HEK293 (cell line): Measurements from ENCODE around the gene TRIM28.

Source experiments
- BCL11A ChIP-seq: fragments of 450-650 bp; formaldehyde crosslinking; IDR thresholded peaks from 2 replicates; pipeline ENCODE4 v1.5.1; 2016; ENCODE audit warnings: low read depth, missing biosample characterization, missing genetic modification characterization
- BCL11B ChIP-seq: fragments of 450-650 bp; formaldehyde crosslinking; IDR thresholded peaks from 2 replicates; pipeline ENCODE4 v1.5.1; 2016; ENCODE audit warnings: low read depth, missing biosample characterization, missing genetic modification characterization
- GLIS2 ChIP-seq: fragments of 450-650 bp; formaldehyde crosslinking; IDR thresholded peaks from 2 replicates; pipeline ENCODE4 v1.5.1; 2016; ENCODE audit warnings: missing biosample characterization, missing genetic modification characterization
- PRDM1 ChIP-seq: fragments of 450-650 bp; formaldehyde crosslinking; IDR thresholded peaks from 2 replicates; pipeline ENCODE4; 2016; ENCODE audit warnings: missing biosample characterization, missing genetic modification characterization
- SCRT2 ChIP-seq: fragments of 450-650 bp; formaldehyde crosslinking; IDR thresholded peaks from 2 replicates; pipeline ENCODE4 v1.5.1; 2016; ENCODE audit warnings: missing biosample characterization, missing genetic modification characterization
- SP2 ChIP-seq: fragments of 450-650 bp; formaldehyde crosslinking; IDR thresholded peaks from 2 replicates; pipeline ENCODE4 v1.5.1; 2016; ENCODE audit warnings: missing biosample characterization, missing genetic modification characterization
- TCF7L2 ChIP-seq: IDR thresholded peaks from 2 replicates; pipeline ENCODE4 v1.6.1; 2011; ENCODE audit warnings: low read depth, mild to moderate bottlenecking, inconsistent platforms, low read length, moderate library complexity, borderline replicate concordance
- ZBTB17 ChIP-seq: fragments of 450-650 bp; formaldehyde crosslinking; IDR thresholded peaks from 2 replicates; pipeline ENCODE4 v1.5.1; 2016; ENCODE audit warnings: missing biosample characterization, missing genetic modification characterization
- ZEB2 ChIP-seq: fragments of 450-650 bp; formaldehyde crosslinking; IDR thresholded peaks from 2 replicates; pipeline ENCODE4 v1.5.1; 2016; ENCODE audit warnings: missing biosample characterization, missing genetic modification characterization
- ZIC2 ChIP-seq: fragments of 450-650 bp; formaldehyde crosslinking; IDR thresholded peaks from 2 replicates; pipeline ENCODE4 v1.5.1; 2016; ENCODE audit warnings: missing biosample characterization, missing genetic modification characterization
- ZNF138 ChIP-seq: fragments of 450-650 bp; formaldehyde crosslinking; IDR thresholded peaks from 2 replicates; pipeline ENCODE4 v1.5.1; 2016; ENCODE audit warnings: missing biosample characterization, missing genetic modification characterization, borderline replicate concordance
- ZNF19 ChIP-seq: fragments of 450-650 bp; formaldehyde crosslinking; IDR thresholded peaks from 2 replicates; pipeline ENCODE4; 2016; ENCODE audit warnings: missing biosample characterization, missing genetic modification characterization, low read depth
- ZNF214 ChIP-seq: fragments of 450-650 bp; formaldehyde crosslinking; IDR thresholded peaks from 2 replicates; pipeline ENCODE4 v1.5.1; 2017; ENCODE audit warnings: missing biosample characterization, mild to moderate bottlenecking, missing genetic modification characterization, borderline replicate concordance
- ZNF239 ChIP-seq: fragments of 450-650 bp; formaldehyde crosslinking; IDR thresholded peaks from 2 replicates; pipeline ENCODE4 v1.5.1; 2016; ENCODE audit warnings: missing biosample characterization, missing genetic modification characterization
- ZNF266 ChIP-seq: fragments of 450-650 bp; formaldehyde crosslinking; IDR thresholded peaks from 2 replicates; pipeline ENCODE4 v1.5.1; 2016; ENCODE audit warnings: missing biosample characterization, missing genetic modification characterization, low read depth
- ZNF324 ChIP-seq: fragments of 450-650 bp; formaldehyde crosslinking; IDR thresholded peaks from 2 replicates; pipeline ENCODE4 v1.5.1; 2016; ENCODE audit warnings: missing biosample characterization, missing genetic modification characterization
- ZNF341 ChIP-seq: fragments of 450-650 bp; formaldehyde crosslinking; IDR thresholded peaks from 2 replicates; pipeline ENCODE4; 2016; ENCODE audit warnings: low read depth, missing biosample characterization, missing genetic modification characterization
- ZNF394 ChIP-seq: fragments of 450-650 bp; formaldehyde crosslinking; IDR thresholded peaks from 2 replicates; pipeline ENCODE4 v1.5.1; 2016; ENCODE audit warnings: missing biosample characterization, missing genetic modification characterization, mild to moderate bottlenecking, moderate library complexity, borderline replicate concordance
- ZNF423 ChIP-seq: fragments of 450-650 bp; formaldehyde crosslinking; IDR thresholded peaks from 2 replicates; pipeline ENCODE4 v1.5.1; 2016; ENCODE audit warnings: missing biosample characterization, missing genetic modification characterization
- ZNF48 ChIP-seq: fragments of 450-650 bp; formaldehyde crosslinking; IDR thresholded peaks from 2 replicates; pipeline ENCODE4 v1.5.1; 2016; ENCODE audit warnings: missing biosample characterization, missing genetic modification characterization
- ZNF558 ChIP-seq: fragments of 450-650 bp; formaldehyde crosslinking; IDR thresholded peaks from 2 replicates; pipeline ENCODE4 v1.5.1; 2016; ENCODE audit warnings: missing biosample characterization, missing genetic modification characterization
- ZNF561 ChIP-seq: fragments of 450-650 bp; IDR thresholded peaks from 2 replicates; pipeline ENCODE4 v1.5.1; 2018; ENCODE audit warnings: missing biosample characterization, missing genetic modification characterization, borderline replicate concordance
- ZNF623 ChIP-seq: fragments of 450-650 bp; formaldehyde crosslinking; IDR thresholded peaks from 2 replicates; pipeline ENCODE4 v1.5.1; 2016; ENCODE audit warnings: missing biosample characterization, missing genetic modification characterization
- ZNF658 ChIP-seq: fragments of 450-650 bp; formaldehyde crosslinking; IDR thresholded peaks from 2 replicates; pipeline ENCODE4; 2016; ENCODE audit warnings: missing biosample characterization, missing genetic modification characterization
- ZNF660 ChIP-seq: fragments of 450-650 bp; IDR thresholded peaks from 2 replicates; pipeline ENCODE4 v1.5.1; 2018; ENCODE audit warnings: missing biosample characterization, mild to moderate bottlenecking, missing genetic modification characterization
- ZNF664 ChIP-seq: fragments of 450-650 bp; formaldehyde crosslinking; IDR thresholded peaks from 2 replicates; pipeline ENCODE4 v1.5.1; 2016; ENCODE audit warnings: missing biosample characterization, missing genetic modification characterization
- ZNF76 ChIP-seq: fragments of 450-650 bp; formaldehyde crosslinking; IDR thresholded peaks from 2 replicates; pipeline ENCODE4; 2016; ENCODE audit warnings: low read depth, missing biosample characterization, missing genetic modification characterization, borderline replicate concordance
- ZNF843 ChIP-seq: fragments of 450-650 bp; formaldehyde crosslinking; IDR thresholded peaks from 2 replicates; pipeline ENCODE4 v1.5.1; 2016; ENCODE audit warnings: missing biosample characterization, missing genetic modification characterization
- ZSCAN23 ChIP-seq: fragments of 450-650 bp; formaldehyde crosslinking; IDR thresholded peaks from 2 replicates; pipeline ENCODE4 v1.5.1; 2016; ENCODE audit warnings: missing biosample characterization, missing genetic modification characterization
- ZXDB ChIP-seq: fragments of 450-650 bp; formaldehyde crosslinking; IDR thresholded peaks from 2 replicates; pipeline ENCODE4 v1.5.1; 2016; ENCODE audit warnings: missing biosample characterization, missing genetic modification characterization
- TF ChIP-seq, protein P1 (sequence below): fragments of 450-650 bp; formaldehyde crosslinking; IDR thresholded peaks from 2 replicates; pipeline ENCODE4 v1.5.1; 2016; ENCODE audit warnings: missing biosample characterization, missing genetic modification characterization
- TF ChIP-seq, protein P2 (sequence below): fragments of 450-650 bp; formaldehyde crosslinking; IDR thresholded peaks from 2 replicates; pipeline ENCODE4 v1.5.1; 2017; ENCODE audit warnings: missing biosample characterization, missing genetic modification characterization
- TF ChIP-seq, protein P3 (sequence below): fragments of 450-650 bp; formaldehyde crosslinking; IDR thresholded peaks from 2 replicates; pipeline ENCODE4 v1.5.1; 2016; ENCODE audit warnings: missing biosample characterization, missing genetic modification characterization

The TRIM28 gene

DNA sequence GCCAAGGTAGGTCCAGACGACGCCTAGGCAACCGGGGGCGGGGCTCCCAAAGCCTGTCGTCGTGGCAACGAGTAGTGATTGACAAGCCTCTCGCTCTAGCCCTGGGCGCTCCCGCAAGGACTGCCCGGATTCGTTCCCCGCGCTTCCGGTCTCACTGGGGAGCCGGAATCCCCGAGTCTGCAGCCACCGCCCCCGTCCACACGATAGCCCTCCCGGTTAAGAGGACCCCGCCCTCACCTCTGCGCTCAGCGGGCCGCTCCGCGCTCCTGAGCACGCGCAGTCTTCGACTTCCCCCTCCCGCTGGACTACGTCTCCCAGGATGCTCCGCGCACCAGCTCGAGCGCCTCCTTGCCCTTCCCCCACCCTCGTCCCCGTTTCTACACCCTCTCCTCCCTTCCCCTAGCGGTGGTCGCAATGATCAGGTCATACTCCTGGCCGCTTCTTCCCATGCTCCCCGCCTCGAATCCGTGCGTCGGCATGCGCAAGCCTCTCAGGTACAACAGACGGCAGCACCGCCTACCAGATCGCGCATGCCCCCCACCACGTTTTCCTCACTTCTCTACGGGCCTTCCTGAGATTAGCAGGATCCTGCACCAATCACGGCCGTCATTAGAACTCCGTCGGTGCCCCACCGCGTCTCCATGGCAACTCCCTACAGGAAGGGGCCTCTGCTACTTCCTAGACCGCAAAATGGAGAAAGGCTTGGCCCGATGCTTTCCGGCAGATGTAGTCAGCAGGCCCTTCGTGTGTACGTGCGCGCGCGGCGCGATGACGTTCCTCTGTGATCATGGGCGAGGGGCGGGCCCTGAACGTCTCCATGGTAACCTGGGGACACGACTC lies 29.2 kb downstream of the TRIM28 start, which contains the start of gene MZF1 (continued):
- no peak for TF ChIP-seq SCRT2 (tag by site-specific recombination)
- TF ChIP-seq ZNF561, result no peak
- no peak for TF ChIP-seq ZNF558 (tag by site-specific recombination)
- TF ChIP-seq ZNF266 (tag by site-specific recombination), result no peak
- peak; percentile 99 for TF ChIP-seq ZBTB17 (tag by site-specific recombination)
- no peak for TF ChIP-seq BCL11B (tag by site-specific recombination)
- TF ChIP-seq TCF7L2, result no peak
- TF ChIP-seq ZNF658 (tag by site-specific recombination), result no peak
- peak; percentile 95 for TF ChIP-seq ZNF324
- TF ChIP-seq ZNF423, result no peak
- TF ChIP-seq ZSCAN23 (tag by site-specific recombination), result 0 out of 2 replicates have a peak, but pooled peaks have one; percentile 25
- TF ChIP-seq, protein P1, sequence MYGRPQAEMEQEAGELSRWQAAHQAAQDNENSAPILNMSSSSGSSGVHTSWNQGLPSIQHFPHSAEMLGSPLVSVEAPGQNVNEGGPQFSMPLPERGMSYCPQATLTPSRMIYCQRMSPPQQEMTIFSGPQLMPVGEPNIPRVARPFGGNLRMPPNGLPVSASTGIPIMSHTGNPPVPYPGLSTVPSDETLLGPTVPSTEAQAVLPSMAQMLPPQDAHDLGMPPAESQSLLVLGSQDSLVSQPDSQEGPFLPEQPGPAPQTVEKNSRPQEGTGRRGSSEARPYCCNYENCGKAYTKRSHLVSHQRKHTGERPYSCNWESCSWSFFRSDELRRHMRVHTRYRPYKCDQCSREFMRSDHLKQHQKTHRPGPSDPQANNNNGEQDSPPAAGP (tag by site-specific recombination), result peak; percentile 86; the same call in 1 of the 2 replicates
- no peak for TF ChIP-seq ZNF19 (tag by site-specific recombination)
- TF ChIP-seq PRDM1 (tag by site-specific recombination), result 0 out of 2 replicates have a peak, but pooled peaks have one; percentile 11
- 0 out of 2 replicates have a peak, but pooled peaks have one; percentile 77 for TF ChIP-seq ZNF239
- TF ChIP-seq, protein P2, sequence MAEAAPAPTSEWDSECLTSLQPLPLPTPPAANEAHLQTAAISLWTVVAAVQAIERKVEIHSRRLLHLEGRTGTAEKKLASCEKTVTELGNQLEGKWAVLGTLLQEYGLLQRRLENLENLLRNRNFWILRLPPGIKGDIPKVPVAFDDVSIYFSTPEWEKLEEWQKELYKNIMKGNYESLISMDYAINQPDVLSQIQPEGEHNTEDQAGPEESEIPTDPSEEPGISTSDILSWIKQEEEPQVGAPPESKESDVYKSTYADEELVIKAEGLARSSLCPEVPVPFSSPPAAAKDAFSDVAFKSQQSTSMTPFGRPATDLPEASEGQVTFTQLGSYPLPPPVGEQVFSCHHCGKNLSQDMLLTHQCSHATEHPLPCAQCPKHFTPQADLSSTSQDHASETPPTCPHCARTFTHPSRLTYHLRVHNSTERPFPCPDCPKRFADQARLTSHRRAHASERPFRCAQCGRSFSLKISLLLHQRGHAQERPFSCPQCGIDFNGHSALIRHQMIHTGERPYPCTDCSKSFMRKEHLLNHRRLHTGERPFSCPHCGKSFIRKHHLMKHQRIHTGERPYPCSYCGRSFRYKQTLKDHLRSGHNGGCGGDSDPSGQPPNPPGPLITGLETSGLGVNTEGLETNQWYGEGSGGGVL (tag by site-specific recombination), result peak; percentile 90
- no peak for TF ChIP-seq ZNF623 (tag by site-specific recombination)
- TF ChIP-seq SP2 (tag by site-specific recombination), result peak; percentile 83
- no peak for TF ChIP-seq ZNF138 (tag by site-specific recombination)
- TF ChIP-seq ZXDB, result peak; percentile 97
- no peak for TF ChIP-seq BCL11A
- TF ChIP-seq ZNF394, result peak; percentile 61; the same call in 1 of the 2 replicates
- TF ChIP-seq ZNF214 (tag by site-specific recombination), result no peak
- TF ChIP-seq ZNF660 (tag by site-specific recombination), result 0 out of 2 replicates have a peak, but pooled peaks have one; percentile 11
- TF ChIP-seq ZEB2 (tag by site-specific recombination), result peak; percentile 90
- peak; percentile 86 for TF ChIP-seq ZIC2 (tag by site-specific recombination)
- peak; percentile 79 for TF ChIP-seq ZNF843 (tag by site-specific recombination)
- TF ChIP-seq GLIS2 (tag by site-specific recombination), result peak; percentile 94
- TF ChIP-seq ZNF48, result no peak
- TF ChIP-seq, protein P3, sequence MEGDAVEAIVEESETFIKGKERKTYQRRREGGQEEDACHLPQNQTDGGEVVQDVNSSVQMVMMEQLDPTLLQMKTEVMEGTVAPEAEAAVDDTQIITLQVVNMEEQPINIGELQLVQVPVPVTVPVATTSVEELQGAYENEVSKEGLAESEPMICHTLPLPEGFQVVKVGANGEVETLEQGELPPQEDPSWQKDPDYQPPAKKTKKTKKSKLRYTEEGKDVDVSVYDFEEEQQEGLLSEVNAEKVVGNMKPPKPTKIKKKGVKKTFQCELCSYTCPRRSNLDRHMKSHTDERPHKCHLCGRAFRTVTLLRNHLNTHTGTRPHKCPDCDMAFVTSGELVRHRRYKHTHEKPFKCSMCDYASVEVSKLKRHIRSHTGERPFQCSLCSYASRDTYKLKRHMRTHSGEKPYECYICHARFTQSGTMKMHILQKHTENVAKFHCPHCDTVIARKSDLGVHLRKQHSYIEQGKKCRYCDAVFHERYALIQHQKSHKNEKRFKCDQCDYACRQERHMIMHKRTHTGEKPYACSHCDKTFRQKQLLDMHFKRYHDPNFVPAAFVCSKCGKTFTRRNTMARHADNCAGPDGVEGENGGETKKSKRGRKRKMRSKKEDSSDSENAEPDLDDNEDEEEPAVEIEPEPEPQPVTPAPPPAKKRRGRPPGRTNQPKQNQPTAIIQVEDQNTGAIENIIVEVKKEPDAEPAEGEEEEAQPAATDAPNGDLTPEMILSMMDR (tag by site-specific recombination), result peak; percentile 97
- peak; percentile 55; the same call in 1 of the 2 replicates for TF ChIP-seq ZNF341
- TF ChIP-seq ZNF76 (tag by site-specific recombination), result peak; percentile 95
- no peak for TF ChIP-seq ZNF664 (tag by site-specific recombination)
